Fibroblast of lung (primary cell): ENCODE data around the gene OR14J1. TPM values are rescaled to one million over a fixed set of nuclear protein-coding genes. Genes with fewer than 3 reads are reported as not detected.

ENCODE experiments used
- polyA plus RNA-seq, 2 donors: library from polyadenylated mRNA; depleted of rRNA in 1 of 2; stranded (reverse) in 1 of 2; unstranded in 1 of 2; fragments of >200 nt; gene quantifications; 2 replicates each; pipeline ENCODE4 v1.2.1, GENCODE V29; 2011 to 2012; ENCODE audit warnings: missing spikeins in 1 of 2
- total RNA-seq: library from RNA; depleted of rRNA; stranded (reverse); fragments of >200 nt; gene quantifications from 2 replicates; pipeline ENCODE4 v1.2.1, GENCODE V29; 2014

The OR14J1 gene
- total and polyA plus RNA-seq, 2 donors (not counting 1 experiment from before 2014, with no cell fraction given) = not detected

Other genes with a start within 250 kb of the OR14J1 start
- gene OR2B3, start 214.4 kb upstream of the OR14J1 start, total RNA-seq = not detected in 2 replicates
- gene OR2B3, start 214.4 kb upstream of the OR14J1 start, polyA plus RNA-seq = not detected in 2 replicates
- not detected in 2 replicates for gene OR2J1, start 202.2 kb upstream of the OR14J1 start, total RNA-seq
- not detected in 2 replicates for gene OR2J1, start 202.2 kb upstream of the OR14J1 start, polyA plus RNA-seq
- not detected in 2 replicates for gene OR2J3, start 193.6 kb upstream of the OR14J1 start, total RNA-seq
- not detected in 2 replicates for gene OR2J3, start 193.6 kb upstream of the OR14J1 start, polyA plus RNA-seq
- not detected in 2 replicates for gene OR2J2, start 130.8 kb upstream of the OR14J1 start, total RNA-seq
- not detected in 2 replicates for gene OR2J2, start 130.8 kb upstream of the OR14J1 start, polyA plus RNA-seq
- gene OR5V1, start 67.2 kb downstream of the OR14J1 start, total RNA-seq = not detected in 2 replicates
- not detected in 2 replicates for gene OR5V1, start 67.2 kb downstream of the OR14J1 start, polyA plus RNA-seq
- not detected in 2 replicates for gene OR12D3, start 73.6 kb downstream of the OR14J1 start, total RNA-seq
- gene OR12D3, start 73.6 kb downstream of the OR14J1 start, polyA plus RNA-seq = not detected in 2 replicates
- gene OR12D2, start 93.9 kb downstream of the OR14J1 start, total RNA-seq = not detected in 2 replicates
- gene OR12D2, start 93.9 kb downstream of the OR14J1 start, polyA plus RNA-seq = not detected in 2 replicates
- gene OR12D1, start 113.2 kb downstream of the OR14J1 start, total RNA-seq = not detected in 2 replicates
- not detected in 2 replicates for gene OR12D1, start 113.2 kb downstream of the OR14J1 start, polyA plus RNA-seq
- not detected in 2 replicates for gene OR10C1, start 137.6 kb downstream of the OR14J1 start, total RNA-seq
- not detected in 2 replicates for gene OR10C1, start 137.6 kb downstream of the OR14J1 start, polyA plus RNA-seq
- gene OR11A1, start 155.4 kb downstream of the OR14J1 start, total RNA-seq = not detected in 2 replicates
- not detected in 2 replicates for gene OR11A1, start 155.4 kb downstream of the OR14J1 start, polyA plus RNA-seq
- not detected in 2 replicates for gene OR2H1, start 155.5 kb downstream of the OR14J1 start, total RNA-seq
- gene OR2H1, start 155.5 kb downstream of the OR14J1 start, polyA plus RNA-seq = not detected in 2 replicates
- not detected in 2 replicates for gene MAS1L, start 186.3 kb downstream of the OR14J1 start, total RNA-seq
- not detected in 2 replicates for gene MAS1L, start 186.3 kb downstream of the OR14J1 start, polyA plus RNA-seq